ENCODE data around the gene CNIH3. TPM values are rescaled to one million over a fixed set of nuclear protein-coding genes. Genes with fewer than 3 reads are reported as not detected.

Gene CNIH3
- total RNA-seq, 1 donor from 2014 or later = 1.3 TPM

DNA sequence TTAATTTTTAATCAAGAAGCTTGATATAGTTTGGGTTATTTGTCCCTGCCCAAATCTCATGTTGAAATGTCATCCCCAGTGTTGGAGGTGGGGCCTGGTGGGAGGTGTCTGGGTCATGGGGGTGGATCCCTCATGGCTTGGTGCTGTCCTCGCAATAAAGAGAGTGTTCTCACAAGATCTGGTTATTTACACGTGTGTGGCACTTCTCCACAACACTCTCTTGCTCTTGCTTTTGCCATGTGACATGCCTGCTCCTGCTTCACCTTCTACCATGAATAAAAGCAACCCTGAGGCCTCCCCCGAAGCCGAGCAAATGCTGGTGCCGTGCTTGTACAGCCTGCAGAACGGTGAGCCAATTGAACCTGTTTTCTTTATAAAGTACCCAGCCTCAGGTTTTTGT lies 2.6 kb upstream of the CNIH3 start:
- intact Hi-C loops (cut with micrococcal nuclease) = no loop called here

DNA sequence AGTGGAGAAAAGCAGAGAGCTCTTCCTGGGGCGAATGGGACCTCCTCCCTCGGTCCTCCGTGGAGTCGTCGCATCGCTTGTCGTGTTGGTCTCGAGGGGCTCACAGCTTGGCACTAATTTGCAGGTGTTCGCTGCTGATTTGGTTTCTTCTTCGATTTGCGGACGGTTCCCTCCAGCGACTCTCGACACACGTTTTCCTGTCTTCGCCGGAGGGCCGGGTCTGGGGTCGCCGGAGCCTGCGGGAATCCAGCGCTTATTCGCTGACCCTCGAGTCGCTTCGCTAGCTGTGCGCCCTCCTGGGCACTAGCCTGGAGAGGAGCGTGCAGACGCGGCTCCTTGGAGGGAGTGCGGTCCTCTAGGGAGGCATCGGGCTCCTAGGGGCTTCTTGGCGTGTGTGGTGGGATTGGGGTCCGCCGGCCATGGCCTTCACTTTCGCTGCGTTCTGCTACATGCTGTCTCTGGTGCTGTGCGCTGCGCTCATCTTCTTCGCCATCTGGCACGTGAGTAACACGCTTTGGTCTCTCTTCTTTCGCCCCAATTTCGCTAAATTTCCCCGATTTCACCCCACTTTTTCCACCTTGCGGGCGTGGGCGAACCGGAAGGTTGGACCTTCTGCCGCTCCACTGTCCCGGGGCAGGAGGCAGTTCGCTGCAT lies 766 bp downstream of the CNIH3 start:
- intact Hi-C loops (cut with micrococcal nuclease) = loop anchor here (1.0 kb wide), 1 partner anchor 7 kb away; no protein-coding TSS in a partner anchor

DNA sequence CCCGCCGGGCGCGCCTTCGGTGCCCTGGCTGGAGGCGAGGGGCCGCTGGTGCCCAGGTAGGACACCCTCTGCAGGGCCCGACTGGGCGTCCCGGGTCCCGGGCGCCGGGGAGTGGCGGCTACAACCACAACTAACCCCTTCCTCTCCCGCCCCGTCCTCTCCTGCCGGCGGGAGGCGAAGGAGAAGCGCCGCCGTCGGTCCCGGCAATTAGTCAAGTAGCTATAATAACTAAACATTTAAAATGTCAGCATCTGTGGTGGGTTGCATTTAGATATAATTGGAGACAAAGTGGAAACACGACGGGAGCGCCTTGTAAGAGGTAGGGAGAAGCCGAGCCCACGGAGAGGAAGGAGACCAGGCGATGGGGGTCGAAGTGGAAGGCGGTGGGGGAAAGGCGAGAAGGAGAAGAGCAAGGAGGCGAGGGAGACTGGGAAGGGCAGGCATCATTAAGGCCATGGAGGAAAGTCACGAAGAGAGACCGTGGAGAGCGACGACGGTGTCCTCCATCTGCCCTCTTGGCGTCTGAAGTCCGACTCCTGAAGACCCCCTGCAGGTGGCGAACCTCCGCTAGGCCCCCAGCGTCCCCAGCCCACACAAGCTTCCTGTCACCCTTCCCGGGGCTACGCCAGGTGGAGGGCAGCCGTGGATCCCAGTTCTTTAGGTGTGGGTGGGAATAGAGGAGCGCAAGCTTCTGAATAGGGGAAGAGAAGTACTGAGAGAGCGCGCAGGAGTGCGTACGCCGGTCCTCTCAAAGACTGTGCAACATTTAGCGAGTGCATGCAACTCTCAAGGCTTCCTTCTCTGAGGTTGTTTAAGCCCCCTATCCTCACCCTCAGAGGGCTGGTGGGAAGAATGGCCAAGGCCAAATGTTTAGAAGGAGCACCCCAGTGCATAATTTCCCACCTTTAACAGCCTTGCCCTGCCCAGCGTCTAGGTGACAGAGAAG lies 1.6 kb downstream of the CNIH3 start:
- intact Hi-C loops (cut with micrococcal nuclease) = loop anchor here (2.0 kb wide), 1 partner anchor 103 kb away; no protein-coding TSS in a partner anchor

DNA sequence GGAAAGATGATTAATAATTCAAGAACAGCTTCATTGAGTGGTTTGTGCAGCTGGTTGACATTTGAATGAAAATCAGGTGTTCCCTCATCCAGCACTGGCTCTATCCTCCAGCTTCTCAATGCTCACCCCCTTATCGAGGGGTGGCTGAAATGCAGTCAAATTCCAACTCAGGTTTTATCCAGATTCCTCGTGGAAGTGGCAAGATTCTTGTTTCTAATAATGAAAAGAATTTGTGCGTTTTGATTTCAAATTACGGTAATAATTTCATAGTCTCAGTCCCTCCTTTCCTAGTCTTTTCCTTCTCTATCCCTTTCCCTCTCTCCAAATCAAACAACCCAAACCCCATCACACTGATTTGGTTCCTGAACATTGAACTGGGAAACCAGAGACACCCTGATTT lies 3.1 kb downstream of the CNIH3 start:
- intact Hi-C loops (cut with micrococcal nuclease) = loop anchor here (2.0 kb wide), 1 partner anchor 104 kb away; no protein-coding TSS in a partner anchor

DNA sequence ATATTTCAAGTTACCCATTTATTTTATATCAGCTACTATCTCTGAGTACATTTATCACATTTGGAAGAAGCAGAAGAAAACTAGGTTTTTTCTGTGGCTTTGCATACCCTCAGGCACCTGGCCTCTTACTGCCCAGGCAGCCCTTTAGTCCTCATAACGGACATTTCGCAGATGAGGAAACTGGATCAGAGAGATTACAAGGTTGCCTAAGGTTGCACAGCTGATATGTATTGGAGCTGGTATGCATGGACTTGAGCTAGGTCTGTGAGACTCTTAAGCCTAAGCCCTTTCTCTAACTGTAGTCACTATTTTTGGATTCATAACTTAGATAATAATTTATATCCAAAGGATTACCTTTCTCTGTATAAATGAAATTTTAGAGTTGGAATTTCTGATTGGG lies 4.0 kb downstream of the CNIH3 start:
- intact Hi-C loops (cut with micrococcal nuclease) = loop anchor here (5.0 to 10.0 kb wide), 7 partner anchors 508 to 1978 kb away; partner anchors contain the start of genes AIDA, BROX, CAPN2 and FBXO28

DNA sequence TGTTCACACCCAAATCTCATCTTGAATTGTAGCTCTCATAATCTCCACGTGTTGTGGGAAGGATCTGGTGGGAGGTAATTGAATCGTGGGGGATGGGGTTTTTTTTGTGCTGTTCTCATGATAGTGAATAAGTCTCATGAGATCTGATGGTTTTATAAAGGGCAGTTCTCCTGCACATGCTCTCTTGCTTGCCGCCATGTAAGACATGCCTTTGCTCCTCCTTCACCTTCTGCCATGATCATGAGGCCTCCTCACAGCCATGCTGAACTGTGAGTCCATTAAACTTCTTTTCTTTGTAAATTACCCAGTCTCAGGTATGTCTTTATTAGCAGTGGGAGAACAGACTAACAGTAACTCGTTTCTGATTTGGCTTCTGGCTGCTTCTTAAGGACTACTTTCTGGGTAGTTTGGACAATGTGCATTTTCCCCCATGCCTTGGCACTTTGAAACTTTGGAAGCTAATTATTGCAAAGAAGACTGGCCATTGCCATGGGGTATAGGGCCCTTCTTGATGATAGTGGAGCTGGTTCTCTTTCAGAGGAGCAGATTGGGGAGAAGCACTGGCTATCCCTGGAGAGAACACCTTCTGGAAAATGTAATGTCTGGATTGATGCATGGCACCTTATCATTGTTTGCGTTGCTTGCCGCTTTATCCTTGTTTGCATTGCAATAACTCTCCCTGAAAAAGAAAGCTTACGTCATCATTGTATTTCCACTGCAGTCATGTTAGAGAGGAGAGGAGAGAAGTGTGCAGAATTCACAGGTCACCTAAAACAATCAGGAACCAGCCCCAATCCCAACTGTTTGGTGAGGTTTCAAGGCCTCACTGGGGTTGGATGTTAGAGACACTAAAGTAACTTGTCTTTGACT lies 5.9 kb downstream of the CNIH3 start:
- intact Hi-C loops (cut with micrococcal nuclease) = loop anchor here (2.0 to 10.0 kb wide), 10 partner anchors 79 to 1980 kb away; partner anchors contain the start of genes AIDA, BROX, CAPN2 and CNIH4

DNA sequence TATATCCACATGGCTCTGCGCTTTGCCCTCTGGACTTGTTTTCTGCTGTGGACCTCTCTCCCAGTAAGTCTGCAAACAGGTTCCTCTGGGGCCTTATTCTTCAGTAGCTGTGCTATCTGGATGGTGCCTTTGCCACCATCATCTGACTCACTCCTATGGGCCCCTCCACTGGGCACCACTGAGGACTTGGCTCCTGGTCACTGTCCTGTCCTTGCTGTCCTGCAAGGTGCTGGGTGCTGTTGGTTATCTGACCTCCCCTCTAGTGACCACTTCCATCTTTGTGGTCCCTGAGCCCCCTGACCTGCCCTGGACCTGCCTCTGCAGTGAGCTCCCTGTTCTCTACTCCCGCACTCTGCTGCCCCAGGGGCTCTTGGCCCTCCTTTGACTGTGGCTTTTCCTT lies 6.7 kb downstream of the CNIH3 start:
- intact Hi-C loops (cut with micrococcal nuclease) = loop anchor here (1.0 to 10.0 kb wide), 12 partner anchors 80 to 1981 kb away; partner anchors contain the start of genes AIDA, BROX, CAPN2 and CNIH4

DNA sequence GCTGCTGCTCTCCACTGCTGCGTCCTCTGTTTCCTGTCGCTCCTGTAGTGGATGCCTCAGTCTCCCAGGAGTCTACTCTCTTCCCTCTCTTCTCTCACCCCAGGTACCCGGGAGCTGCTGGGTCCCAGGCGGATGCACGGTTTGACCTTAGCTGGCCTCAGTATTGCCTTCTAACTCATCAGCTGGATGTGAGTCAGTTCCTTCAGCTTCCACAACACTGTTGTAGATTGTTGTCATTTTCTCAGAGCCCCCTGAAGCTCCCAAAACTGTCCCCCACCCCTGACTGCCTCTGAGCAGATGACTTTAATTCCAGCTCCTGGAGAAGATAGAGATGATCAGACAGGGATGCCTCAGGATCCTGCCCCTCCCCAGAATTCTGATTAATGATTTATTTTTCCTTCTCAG lies 7.2 kb downstream of the CNIH3 start:
- intact Hi-C loops (cut with micrococcal nuclease) = loop anchor here (1.0 to 10.0 kb wide), 12 partner anchors 81 to 1981 kb away; partner anchors contain the start of genes AIDA, BROX, CAPN2 and CNIH4

DNA sequence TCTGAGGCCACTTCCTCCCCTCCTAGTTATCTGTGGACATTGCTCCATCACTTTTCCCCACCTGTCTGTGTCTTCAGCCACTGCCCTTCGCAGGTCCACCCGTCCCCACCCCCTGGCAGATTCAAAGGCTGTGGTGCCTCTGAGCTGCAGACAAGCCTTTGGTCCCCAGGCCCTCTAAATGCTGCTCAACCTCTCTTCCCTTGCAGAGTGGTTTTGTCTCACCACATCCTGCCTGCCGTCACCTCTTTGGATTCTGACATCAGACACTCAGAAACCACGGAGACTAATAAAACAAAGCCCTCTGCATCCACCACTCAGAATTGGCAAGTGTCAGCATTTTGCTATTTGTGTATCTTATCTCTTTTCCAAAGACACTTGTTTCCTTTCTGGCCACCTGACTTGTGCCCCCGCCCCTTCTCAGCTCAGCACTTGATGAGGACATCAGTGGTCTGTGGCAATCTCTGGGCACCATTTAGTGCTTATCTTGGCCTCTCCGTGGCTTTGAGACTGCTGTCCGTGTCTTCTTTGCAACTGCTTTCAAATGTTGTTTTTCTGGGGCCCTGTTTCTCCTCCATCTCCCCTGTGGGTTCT lies 7.7 kb downstream of the CNIH3 start:
- intact Hi-C loops (cut with micrococcal nuclease) = loop anchor here (1.0 to 10.0 kb wide), 16 partner anchors 8 to 1982 kb away; partner anchors contain the start of genes AIDA, BROX, CAPN2 and CNIH3

DNA sequence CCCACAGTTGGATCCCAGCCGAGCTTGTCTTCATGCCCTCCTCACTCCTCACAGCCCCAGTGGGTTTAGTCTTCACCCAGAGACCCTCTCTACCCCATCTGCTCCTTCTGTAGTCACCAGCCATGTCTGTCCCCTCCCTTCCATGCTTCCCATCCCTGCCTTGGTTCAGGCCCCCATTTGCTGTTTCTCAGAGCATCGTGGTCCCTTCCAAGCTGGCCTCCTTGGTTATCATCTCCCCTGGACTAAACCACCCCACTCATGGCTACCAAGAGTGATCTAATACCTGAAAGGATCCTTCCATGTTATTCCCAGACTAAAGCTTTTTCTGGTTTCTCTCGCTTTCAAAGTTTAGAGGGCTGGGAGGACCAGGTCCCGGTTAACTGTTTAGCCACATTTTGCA lies 8.3 kb downstream of the CNIH3 start:
- intact Hi-C loops (cut with micrococcal nuclease) = loop anchor here (1.0 to 10.0 kb wide), 11 partner anchors 8 to 1982 kb away; partner anchors contain the start of genes AIDA, BROX, CAPN2 and CNIH3

DNA sequence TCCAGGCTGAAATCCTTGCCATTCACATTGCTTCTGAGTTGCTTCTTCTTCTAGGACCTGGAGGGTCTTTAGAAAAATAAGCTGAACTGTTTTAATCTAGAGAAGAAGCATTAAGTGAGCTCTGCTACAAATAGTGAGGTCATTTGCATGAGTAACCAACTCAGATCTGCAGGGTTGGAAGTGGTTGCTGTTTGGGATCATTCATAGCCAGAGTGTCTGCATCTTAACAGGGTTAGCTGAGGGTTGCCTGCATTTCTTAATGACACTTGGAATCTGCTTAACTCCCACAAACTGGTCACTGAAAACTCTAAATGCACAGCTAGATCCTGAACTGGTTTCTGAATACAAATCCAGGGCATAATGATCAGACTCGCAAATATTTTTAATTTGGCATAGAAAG lies 9.9 kb downstream of the CNIH3 start:
- intact Hi-C loops (cut with micrococcal nuclease) = loop anchor here (10.0 kb wide), 4 partner anchors 799 to 1911 kb away; partner anchors contain the start of genes AIDA, BROX, CAPN2 and LBR

DNA sequence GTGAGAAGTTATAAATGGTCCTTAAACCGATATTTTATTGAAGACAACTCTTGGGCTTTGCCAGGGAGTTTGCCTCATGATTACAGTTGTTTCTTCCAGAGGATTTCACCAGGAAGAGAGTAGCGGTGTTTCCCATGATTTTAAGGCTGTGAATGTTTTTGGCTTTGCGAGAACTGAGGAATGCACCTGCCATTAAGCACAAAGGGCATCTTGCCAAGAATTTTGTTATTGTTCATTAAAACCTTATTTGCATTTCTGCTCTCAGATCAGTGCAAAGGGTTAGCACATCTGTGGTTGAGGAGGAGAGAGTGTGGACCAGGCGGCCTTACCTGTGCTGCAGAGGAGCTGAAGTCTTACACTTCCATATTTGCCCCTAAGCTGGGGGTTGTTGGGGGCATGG lies 13.8 kb downstream of the CNIH3 start:
- intact Hi-C loops (cut with micrococcal nuclease) = loop anchor here (10.0 kb wide), 4 partner anchors 795 to 1915 kb away; partner anchors contain the start of genes AIDA, BROX, CAPN2 and LBR

DNA sequence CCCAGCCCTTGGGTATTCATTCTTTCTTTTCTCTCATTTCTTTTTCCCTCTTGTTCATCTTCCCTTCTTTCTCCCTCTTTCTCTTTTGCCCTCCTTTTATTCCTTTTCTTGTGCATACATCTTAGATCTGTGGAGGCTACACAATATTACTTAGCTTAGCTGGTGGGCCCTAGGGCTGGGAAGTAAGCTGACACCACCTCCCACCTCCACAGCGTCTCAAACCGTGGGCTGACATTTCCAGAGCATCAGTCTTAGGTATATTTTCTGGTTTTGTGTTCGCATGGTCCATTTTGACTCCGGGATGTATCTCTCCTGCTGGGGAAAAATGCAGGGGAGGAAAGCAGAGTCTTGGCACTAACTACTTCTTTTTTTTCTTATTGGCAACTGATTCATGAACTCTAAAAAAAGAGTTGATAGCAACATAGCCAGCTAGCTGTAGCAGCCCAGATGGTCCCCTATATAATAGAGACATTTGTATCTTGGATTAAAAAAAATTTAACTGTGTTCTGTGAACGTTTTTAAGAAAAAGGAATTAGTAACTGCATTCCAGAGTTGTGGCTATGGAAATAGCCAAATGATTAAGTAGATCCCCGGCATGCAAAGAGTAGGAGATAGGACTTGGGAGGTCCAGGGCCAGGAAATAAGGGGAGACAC lies 15.5 kb downstream of the CNIH3 start:
- intact Hi-C loops (cut with micrococcal nuclease) = no loop called here

DNA sequence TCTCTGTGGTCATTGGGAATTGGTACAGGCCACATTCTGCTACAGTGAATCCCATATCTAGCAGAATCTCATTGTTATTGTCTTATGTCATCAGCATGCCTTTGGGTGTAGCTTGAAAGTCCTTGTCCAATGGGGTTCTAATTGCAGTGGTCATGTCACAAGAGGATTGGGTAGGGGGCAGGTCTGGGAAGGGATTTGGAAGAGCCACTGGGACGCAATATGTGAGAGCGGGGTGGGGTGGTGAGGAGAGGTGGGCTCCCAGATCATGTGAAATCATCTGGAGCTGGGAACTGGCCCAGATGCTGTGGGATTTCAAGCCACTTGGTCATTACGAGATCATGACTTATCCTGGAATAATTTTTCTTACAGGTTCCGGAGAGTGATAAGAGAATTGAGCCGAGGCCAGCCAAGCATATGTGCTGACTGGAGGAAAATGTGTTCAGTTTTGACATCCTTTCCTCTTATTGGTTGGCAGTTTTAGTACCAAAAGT lies 16.3 kb downstream of the CNIH3 start:
- intact Hi-C loops (cut with micrococcal nuclease) = no loop called here

DNA sequence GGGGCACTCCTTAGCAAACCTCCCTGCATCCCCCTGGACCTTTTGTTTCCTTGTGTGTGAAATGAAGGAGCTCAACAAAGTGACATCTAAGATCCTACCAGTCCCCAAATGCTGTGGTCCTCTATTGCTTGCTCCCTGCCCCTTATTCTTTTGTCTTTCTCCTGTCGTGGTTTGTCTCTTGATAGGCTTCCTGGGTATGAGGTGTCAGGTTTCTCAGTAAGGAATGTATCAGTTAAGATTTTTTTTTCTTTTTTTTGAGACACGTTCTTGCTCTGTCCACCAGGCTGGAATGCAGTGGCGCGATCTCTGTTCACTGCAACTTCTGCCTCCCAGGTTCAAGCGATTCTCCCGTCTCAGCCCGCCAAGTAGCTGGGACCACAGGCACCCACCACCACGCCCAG lies 16.8 kb downstream of the CNIH3 start:
- intact Hi-C loops (cut with micrococcal nuclease) = no loop called here

DNA sequence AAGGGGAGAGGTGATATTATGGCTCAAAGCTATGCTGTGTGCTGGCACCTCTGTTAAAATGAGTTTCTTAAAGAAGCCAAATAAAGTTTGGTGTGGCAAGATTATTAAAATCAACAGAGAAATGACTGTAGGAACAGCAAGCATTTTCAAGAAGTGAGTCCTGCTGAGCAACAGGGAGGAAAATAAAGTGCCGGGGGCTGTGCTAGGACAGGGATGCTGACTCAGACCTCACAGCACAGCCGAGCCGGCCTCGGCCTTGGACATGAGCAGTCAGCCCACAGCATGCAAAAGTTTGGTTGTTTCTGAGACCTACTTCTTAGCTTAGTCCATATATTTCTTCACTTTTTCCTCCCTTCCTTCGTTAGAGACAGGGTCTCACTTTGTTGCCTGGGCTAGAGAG lies 19.2 kb downstream of the CNIH3 start:
- intact Hi-C loops (cut with micrococcal nuclease) = no loop called here

DNA sequence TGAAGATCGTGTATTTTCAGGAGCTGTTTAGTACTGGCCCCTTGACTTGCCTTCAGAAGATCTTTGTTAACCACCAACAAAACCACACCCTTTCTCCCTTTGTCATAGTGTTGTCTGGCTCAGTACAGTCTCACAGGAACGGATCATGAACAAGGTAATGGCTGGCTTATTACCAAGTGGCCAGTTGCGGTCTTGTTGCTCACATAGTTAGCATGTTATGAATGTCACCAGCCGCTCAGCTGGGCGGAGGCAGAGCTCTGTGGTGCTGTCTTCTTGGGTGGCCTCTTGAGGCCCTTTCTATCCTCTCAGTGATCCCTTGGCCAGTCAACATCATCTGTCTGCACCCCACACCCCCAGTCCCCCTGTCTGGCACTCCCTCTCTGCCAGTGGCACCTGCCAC lies 21.4 kb downstream of the CNIH3 start:
- intact Hi-C loops (cut with micrococcal nuclease) = no loop called here

DNA sequence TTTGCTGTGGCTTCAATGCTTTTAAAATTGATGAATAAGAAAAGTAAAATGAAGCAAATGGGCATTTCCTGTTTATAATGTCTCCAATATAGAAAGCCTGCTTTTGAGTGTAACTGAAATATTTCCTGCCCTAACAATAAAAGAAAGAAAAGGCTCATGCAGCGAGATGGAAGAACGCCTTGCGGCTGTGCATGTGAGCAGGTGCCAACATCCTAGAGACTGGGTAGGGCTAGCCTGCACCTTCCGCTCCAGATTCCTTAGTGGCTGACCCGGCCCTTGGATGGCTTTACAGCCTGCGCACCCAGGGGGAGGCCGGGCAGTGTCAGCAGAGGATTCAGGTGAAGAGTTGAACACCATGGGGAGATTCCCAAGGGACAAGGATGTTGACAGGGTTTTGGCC lies 21.8 kb downstream of the CNIH3 start:
- intact Hi-C loops (cut with micrococcal nuclease) = no loop called here

DNA sequence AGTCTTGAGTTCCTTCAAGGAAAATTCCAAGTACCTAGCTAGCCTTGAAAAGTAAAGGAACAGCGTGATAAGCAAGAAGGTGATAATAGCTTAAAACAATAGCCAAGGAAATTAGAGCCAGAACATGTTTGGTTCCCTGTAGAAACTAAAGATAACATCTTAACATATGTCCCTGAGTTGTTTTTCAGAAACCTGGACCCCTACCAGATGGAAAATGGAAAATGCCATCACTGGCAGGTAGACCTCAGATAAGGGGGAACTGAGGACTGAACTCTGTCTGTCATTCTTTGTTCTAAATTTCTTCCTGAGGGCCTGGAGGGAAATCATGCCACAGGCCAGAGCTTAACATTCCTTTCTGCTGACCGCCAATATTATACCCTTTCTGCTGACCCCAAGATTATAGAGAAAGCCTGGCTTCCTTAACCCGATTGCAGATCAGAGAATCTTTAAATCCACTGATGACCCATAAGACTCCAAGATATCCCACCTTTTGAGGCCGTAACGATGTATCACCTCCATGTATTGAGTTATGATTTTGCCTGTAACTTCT lies 23.4 kb downstream of the CNIH3 start:
- intact Hi-C loops (cut with micrococcal nuclease) = no loop called here

Measured in T-helper 1 cell treated with Interleukin-12 subunit alpha and Interleukin-12 subunit beta and Interleukin-4 antibody, amounts not matched to agents 30 ng/mL and 1 ng/mL, for 36 hours (primary cell).